ENCODE measurements around the gene GP5.

GP5 gene

DNA sequence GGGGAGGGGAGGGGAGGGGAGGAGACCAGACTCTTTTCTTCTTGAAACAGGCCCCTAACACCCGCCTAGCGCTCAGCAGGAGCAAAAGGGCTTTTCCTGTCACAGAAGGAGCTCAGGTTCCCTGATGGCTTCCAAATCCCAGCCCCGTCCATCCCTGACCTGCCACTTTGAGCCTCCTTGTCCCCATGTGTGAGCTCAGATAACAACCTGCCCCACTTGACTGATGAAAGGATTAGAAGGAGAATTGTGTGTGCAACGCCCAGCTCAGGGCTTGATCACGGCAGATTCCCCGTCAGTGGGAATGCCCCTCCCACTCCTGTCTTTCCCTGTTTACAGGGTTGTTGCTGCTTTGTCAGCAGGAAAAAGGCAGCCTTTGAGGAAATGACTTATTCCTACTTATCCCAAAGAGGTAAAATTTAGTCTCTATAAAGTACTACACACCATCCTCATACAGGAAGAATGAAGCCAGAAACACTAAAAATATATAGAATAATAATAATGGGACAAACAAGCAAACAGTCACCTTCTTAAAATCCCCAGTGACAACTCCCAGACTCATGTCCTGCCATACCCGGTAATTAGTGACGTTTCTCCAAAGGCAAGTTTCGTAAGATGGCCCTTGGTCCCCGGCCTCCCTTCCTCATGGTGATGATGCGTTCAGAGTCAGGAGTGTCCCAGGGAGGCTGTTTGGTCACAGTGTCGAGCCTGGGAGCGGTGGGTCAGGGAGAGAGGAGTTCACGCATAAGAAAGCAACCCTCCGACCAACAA, 23.4 kb downstream of the GP5 start:
- DNase-seq: no peak

- DNase-seq: no peak
These were observed 24.1 kb downstream of the GP5 start for GRCh38 chr3:194374935-194375334.

DNA sequence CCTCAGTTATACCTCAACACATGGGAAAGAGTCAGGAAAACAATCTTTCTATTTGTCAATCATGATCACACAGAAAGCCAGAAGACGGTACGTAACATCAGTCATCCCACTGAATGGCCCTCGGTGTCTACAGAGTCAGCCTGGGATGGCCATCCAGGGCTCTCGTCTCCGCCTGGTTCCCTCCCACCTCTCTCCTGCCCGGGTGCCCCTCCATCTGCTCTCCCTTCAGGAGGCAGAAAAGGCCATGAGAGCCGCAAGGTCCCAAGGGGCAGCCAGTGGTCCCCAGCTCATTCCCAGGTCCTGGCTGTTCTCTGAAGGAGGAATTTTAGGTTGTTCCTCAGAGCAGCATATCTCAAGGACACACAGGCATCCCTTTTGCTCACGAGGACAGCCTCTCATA, 25.2 kb downstream of the GP5 start:
- DNase-seq: no peak

- no peak for DNase-seq
These were observed 26.0 kb downstream of the GP5 start for GRCh38 chr3:194373028-194373427.

GRCh38 chr3:194370753-194371152, 28.3 kb downstream of the GP5 start:
- DNase-seq: no peak

DNA sequence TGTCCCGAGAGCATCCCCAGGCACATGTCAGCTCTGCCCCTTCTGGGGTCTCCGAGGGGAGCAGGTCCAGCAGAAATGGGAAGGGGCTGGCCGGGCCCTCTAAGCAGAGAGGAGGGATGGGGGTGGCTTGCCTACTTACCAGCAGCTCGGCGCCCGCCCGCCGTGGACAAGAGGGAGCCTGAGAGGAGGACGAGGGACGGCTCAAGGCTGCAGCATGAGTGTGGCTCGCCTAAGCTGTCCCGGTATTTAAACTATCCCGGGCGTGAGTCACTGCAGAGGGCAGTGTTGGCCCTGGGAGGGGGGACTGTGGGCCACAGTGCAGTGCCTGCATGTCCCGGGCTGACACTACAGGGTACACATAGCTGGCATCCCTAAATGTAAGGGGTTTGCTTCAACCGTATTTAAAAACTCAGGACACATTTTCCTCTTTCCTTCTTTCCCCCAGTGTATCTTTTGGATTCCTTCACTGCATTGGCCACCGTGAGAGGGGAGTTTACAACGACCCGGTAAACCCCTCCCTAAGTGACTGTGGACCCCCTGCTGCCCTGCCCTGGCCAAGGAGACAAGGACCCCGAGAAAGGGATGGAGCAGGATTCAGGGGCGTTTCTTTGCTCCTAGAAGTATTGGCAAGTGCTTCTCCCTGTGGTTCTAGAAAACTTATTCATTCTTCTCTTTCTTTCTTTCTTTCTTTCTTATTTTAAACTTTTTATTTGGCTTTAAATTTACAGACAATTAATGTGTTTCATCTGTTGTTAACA, 29.4 kb downstream of the GP5 start, which contains the start of gene LRRC15:
Gene LRRC15 (minus strand): TSS at position 222 of the 758 bp plus-strand sequence. CDS start 8,700 bp downstream, outside the sequence.
- no peak for DNase-seq

DNA sequence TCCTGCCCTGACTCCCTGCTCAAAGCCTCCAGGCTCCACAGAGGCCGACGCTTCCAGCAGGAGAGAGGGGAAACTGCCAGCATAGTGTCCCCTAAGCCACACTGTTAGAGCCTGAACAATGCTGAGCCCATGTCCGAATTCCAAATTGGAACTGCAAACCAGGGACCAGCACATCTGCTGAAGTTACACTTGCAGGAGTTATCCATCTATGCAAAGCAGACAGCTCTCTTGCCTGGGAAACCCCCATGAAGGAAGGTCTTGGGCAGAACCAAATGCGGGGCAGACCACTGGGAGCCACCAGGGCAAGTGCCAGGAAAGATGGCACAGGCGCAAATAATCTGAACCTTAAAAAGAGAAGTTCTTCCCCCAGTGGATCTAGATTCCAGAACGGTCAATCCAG, 30.1 kb downstream of the GP5 start:
- DNase-seq: no peak

DNA sequence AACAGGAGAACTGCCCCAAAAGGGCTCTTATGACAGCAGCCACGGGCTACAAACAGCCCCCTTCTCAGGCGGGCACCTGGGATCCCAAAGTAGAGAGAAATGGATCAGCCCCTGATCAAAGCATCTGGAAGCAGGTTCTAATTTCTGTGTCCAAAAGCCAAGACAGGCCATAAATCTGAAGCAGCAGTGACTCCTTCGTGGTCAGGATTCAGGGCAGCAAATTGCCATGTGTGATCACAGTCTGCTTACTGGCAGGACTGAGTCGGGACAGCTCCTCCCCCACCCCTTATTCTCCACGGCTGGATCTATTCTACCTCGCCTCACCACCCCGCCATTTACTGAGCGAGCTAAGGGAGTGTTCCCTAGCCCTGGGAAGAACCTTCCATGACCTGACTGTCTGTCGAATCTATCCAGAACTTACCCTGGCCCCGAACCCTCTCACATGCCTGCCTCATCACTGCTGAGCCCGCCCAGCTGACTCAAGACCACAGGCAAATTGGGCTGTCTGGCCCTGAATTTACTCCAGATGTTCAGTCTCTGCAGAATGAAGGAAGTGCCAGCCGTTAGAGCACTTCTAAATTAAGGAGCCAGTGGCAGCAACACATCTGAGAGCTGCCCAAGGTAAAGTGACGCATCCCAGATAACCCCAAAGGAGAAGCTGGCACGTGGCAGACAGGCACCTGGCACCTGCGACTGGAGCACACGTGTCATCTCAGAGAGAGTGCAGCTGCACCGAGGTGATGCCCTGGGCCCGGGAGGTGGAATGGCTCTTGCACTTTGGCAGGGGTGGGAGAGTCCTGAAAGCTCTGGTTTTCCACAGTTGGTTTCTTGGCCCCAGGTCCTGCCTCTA, 30.8 kb downstream of the GP5 start:
- DNase-seq: no peak

DNA sequence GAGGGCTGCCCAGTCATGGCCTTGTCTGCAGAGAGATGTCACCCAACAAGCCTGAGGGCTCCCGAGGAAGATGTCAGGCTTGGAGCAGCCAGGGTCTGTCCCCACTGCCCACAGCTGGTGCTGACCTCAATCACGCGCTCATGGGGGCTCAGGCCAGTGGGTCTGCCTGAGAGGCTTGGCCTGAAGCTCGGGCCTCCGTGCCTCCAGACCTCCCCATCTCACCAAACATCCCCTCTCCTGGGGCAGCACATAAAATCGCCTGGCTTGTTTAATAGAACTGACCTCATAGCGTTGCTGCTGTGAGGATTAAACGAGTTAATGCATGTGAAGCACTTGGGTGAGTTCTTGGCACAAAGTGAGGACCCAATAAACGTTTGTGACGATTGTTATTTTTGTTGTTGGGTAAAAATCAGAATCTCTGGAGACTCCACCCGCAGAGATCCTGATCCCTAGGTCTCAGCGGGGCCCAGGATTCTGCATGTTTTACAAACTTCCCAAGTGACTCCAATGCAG, 33.0 kb downstream of the GP5 start:
- DNase-seq: no peak

- DNase-seq: no peak
These were observed 33.5 kb downstream of the GP5 start for GRCh38 chr3:194365526-194365925.

GRCh38 chr3:194364652-194365434, 34.2 kb downstream of the GP5 start:
- DNase-seq: no peak

- DNase-seq: no peak
These were observed 34.8 kb downstream of the GP5 start for GRCh38 chr3:194364314-194364651.

DNA sequence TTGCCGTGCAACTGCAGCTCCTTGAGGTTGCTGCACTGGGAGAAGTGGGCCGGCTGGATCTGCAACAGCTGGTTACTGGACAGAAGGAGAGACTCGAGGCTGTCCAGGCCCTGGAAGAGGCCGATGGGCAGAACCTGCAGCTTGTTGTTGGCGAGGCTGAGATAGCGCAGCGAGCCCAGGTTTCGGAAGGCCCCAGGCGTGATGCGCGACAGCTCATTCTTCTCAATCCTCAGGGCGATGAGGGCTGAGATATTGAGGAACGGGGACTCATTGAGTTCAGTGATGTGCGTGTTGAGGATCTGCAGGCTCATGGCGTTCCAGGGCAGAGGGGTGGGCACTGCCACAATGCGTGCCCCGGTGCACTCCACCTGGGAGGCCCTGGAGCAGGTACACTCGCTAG, 38.5 kb downstream of the GP5 start:
- no peak for DNase-seq

- no peak for DNase-seq
These were observed 41.4 kb downstream of the GP5 start for GRCh38 chr3:194357681-194358080.

DNA sequence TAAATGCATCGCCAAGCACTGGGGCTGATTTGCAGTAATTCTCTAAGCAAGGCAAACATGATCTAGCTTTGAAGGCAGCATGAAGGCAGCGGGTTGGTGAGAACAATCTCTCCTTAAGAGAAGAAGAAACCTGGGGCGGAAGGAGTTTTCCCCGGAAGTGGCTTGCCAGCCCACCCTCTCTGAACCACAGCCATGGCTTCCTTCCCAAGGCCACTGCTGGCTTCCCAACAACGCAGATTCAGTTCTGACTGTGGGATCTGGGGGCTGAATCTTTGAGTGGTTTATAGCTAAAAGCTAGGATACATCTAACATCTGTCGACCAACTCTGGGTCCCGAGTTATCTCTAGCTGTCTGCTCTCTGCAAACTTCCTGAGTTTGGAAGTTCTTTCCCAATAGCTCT, 43.7 kb downstream of the GP5 start:
- no peak for DNase-seq

DNA sequence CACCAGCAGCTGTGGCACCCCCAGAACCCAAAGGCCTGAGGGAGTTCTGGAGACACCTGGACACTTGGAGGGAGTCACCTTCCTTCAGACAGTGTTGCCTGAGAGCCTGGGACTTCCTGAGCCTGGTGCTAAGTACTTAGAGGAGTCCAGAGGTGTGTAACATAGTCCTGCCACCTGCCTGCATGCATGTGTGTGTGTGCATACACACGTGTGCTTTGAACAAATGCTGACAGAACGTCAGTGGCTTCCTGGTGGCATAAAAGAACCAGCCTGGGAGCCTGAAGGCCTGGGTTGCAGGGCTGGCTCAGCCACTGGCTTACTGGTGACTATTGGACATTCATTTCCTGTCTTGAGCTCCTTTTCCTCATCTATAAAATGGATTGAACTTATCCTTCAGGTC, 44.8 kb downstream of the GP5 start:
- DNase-seq: no peak

DNA sequence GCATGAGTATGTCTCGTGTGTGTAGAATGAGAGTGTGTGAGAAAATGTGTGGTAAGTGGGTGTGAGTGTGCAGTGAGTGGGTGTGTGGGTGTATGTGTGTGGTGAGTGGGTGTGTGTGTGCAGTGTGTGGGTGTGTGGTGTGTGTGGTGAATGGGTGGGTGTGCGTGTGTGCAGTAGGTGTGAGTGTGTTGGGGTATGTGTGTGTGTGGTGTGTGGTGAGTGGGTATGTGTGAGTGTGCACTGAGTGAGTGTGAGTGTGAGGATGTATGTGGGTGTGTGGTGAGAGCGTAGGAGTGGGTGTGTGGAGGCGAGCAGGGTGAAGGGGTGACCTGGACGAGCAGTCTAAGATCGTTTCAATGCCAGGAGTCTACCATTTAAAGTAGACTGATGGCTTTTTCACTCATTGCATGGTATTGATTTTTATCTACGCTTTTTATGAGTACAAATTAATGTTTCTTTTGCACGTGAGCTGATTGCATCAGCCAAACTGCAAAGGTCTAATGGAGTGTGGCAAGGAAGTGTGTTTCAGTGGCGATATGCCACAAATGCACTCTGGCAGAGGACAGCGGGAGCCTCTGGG, 46.3 kb downstream of the GP5 start:
- no peak for DNase-seq

- no peak for DNase-seq
These were observed 47.0 kb downstream of the GP5 start for GRCh38 chr3:194351952-194352536.

- DNase-seq: no peak
These were observed 47.9 kb downstream of the GP5 start, which contains the start of gene CPN2 for GRCh38 chr3:194351080-194351672. TSS of gene CPN2 (minus strand) at chr3:194351328. CDS start at chr3:194342702, 8,626 bp downstream.

GRCh38 chr3:194350726-194351071, 48.4 kb downstream of the GP5 start:
- DNase-seq: no peak

- DNase-seq: no peak
These were observed 50.7 kb downstream of the GP5 start for GRCh38 chr3:194348354-194348753.

All from CD4-positive, alpha-beta T cell treated with Interleukin-15 for 1 hour (primary cell).